ENCODE results near the gene SPTSSA.

SPTSSA gene

DNA sequence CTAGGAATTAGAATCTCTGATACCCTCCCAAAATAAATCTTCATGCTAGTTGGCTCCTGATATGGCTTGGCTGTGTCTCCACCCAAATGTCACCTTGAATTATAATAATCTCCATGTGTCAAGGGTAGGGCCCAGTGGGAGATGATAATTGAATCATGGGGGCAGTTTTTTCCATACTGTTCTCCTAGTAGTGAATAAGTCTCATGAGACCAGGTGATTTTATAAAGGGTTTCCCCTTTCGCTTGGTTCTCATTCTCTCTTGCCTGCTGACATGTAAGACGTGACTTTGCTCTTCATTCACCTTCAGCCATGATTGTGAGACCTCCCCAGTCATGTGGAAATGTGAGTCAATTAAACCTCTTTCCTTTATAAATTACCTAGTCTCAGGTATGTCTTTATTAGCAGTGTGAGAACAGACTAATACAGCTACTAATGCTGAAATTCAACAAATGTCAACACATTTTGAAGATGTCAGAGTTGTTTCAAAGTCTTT lies 12.2 kb upstream of the SPTSSA start:
- TF ChIP-seq, protein P1, sequence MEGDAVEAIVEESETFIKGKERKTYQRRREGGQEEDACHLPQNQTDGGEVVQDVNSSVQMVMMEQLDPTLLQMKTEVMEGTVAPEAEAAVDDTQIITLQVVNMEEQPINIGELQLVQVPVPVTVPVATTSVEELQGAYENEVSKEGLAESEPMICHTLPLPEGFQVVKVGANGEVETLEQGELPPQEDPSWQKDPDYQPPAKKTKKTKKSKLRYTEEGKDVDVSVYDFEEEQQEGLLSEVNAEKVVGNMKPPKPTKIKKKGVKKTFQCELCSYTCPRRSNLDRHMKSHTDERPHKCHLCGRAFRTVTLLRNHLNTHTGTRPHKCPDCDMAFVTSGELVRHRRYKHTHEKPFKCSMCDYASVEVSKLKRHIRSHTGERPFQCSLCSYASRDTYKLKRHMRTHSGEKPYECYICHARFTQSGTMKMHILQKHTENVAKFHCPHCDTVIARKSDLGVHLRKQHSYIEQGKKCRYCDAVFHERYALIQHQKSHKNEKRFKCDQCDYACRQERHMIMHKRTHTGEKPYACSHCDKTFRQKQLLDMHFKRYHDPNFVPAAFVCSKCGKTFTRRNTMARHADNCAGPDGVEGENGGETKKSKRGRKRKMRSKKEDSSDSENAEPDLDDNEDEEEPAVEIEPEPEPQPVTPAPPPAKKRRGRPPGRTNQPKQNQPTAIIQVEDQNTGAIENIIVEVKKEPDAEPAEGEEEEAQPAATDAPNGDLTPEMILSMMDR (IDR thresholded peaks at IDR 0.05; ENCODE audit: control extremely low read depth, extremely low read depth, low read depth, missing control alignments): no peak
- DNase-seq (ENCODE audit: extremely low spot score): no peak
- ChIA-PET POLR2A (interaction anchor here (0.7 kb wide), 1 partner anchor 10 kb away, joined by 5 read pairs; no protein-coding TSS in a partner anchor), CTCF (no interaction called here)

- DNase-seq (ENCODE audit: extremely low spot score): no peak
- TF ChIP-seq, protein P1 (IDR thresholded peaks at IDR 0.05; ENCODE audit: control extremely low read depth, extremely low read depth, low read depth, missing control alignments): no peak
- POLR2A ChIA-PET: no interaction called here
- CTCF ChIA-PET: no interaction called here
Measured at GRCh38 chr14:34472706-34473279, 10.8 kb upstream of the SPTSSA start.

GRCh38 chr14:34470319-34470718 lies 8.3 kb upstream of the SPTSSA start:
- TF ChIP-seq, protein P1 (IDR thresholded peaks at IDR 0.05; ENCODE audit: control extremely low read depth, extremely low read depth, low read depth, missing control alignments): no peak
- ChIA-PET POLR2A (no interaction called here), CTCF (no interaction called here)
- no peak for DNase-seq (ENCODE audit: extremely low spot score)

GRCh38 chr14:34466691-34467090 lies 4.7 kb upstream of the SPTSSA start:
- TF ChIP-seq, protein P1 (IDR thresholded peaks at IDR 0.05; ENCODE audit: control extremely low read depth, extremely low read depth, low read depth, missing control alignments): no peak
- CTCF ChIA-PET: interaction anchor here (1.0 kb wide), 1 partner anchor 12 kb away, joined by 3 read pairs; no protein-coding TSS in a partner anchor
- POLR2A ChIA-PET: no interaction called here
- DNase-seq (ENCODE audit: extremely low spot score): no peak

DNA sequence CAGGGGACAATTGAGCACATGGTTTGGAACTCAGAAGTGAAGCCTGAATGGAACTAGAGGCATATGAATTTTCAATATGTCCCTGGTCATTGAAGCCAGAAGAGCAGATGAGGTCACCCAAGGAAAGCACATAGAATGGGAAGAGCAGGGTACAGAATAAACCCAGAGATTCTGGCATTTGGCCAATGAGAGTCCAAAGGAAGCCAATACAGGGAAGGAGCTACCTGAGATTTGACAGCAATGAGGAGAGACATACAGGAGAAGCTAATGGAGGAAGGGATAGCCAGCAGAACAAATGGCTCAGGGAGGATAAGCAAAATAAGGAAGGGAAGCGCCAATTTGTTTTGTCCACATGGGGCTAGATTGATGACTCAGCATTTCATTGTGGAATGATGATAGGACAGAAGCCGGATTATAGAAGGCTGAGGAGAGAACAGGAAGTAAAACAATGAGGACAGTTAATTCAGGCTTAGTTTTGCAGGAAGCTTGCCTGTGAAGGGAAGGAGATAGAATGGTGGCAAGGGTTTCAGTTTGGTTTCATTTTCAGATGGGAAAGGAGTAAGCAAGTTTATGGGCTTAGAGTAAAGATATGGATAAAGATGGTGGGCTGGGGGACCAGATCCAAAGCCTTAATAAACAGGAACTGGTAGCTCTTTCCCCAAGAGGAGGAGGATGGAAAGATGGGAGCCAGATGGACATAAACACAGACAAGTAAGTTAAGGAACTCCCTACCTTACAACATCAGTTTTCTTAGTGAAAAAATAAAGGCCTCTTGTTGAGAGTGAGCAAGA lies 3.2 kb upstream of the SPTSSA start:
- POLR2A ChIA-PET: no interaction called here
- TF ChIP-seq, protein P1 (IDR thresholded peaks at IDR 0.05; ENCODE audit: control extremely low read depth, extremely low read depth, low read depth, missing control alignments): no peak
- no peak for DNase-seq (ENCODE audit: extremely low spot score)
- CTCF ChIA-PET: interaction anchor here (1.0 to 2.0 kb wide), 4 partner anchors 10 to 34 kb away, joined by 3 to 8 read pairs (median 4); no protein-coding TSS in a partner anchor

- ChIA-PET CTCF (no interaction called here), POLR2A (no interaction called here)
- TF ChIP-seq, protein P1 (IDR thresholded peaks at IDR 0.05; ENCODE audit: control extremely low read depth, extremely low read depth, low read depth, missing control alignments): no peak
- DNase-seq (ENCODE audit: extremely low spot score): no peak
Measured at GRCh38 chr14:34463598-34463961, 1.5 kb upstream of the SPTSSA start.

All from GM10248 (cell line).